Trophoblast cell (in vitro differentiated cells and primary cell): ENCODE results near the gene NLGN3.

Experiments
- DNase-seq, 2 donors: peaks; one replicate each; pipeline ENCODE4 v3.0.0-alpha.2; 2016
- H2AFZ ChIP-seq: 2 replicates; pipeline ENCODE4 v1.6.1; 2013; ENCODE audit warnings: low read length, moderate library complexity, mild to moderate bottlenecking; ENCODE audit not compliant: insufficient read depth, poor library complexity
- H2AK5ac ChIP-seq: 2 replicates; pipeline ENCODE4 v1.6.1; 2013; ENCODE audit warnings: mild to moderate bottlenecking, low read length
- H2BK120ac ChIP-seq: 2 replicates; pipeline ENCODE4 v1.6.1; 2013; ENCODE audit warnings: low read length, mild to moderate bottlenecking, moderate library complexity; ENCODE audit not compliant: insufficient read depth, poor library complexity
- H2BK12ac ChIP-seq: 2 replicates; pipeline ENCODE4 v1.6.1; 2013; ENCODE audit warnings: mild to moderate bottlenecking, low read length, moderate library complexity
- H2BK5ac ChIP-seq: 2 replicates; pipeline ENCODE4 v1.6.1; 2013; ENCODE audit warnings: low read length, low read depth, moderate library complexity, mild to moderate bottlenecking; ENCODE audit not compliant: poor library complexity
- H3K14ac ChIP-seq: 2 replicates; pipeline ENCODE4 v1.6.1; 2013; ENCODE audit warnings: mild to moderate bottlenecking, low read length
- H3K18ac ChIP-seq: 2 replicates; pipeline ENCODE4 v1.6.1; 2013; ENCODE audit warnings: mild to moderate bottlenecking, low read length
- H3K23ac ChIP-seq: 2 replicates; pipeline ENCODE4 v1.6.1; 2013; ENCODE audit warnings: low read length
- H3K27ac ChIP-seq: 2 replicates; pipeline ENCODE4 v1.5.1; 2013; ENCODE audit warnings: low read depth, mild to moderate bottlenecking, inconsistent platforms, low read length, moderate library complexity
- H3K27me3 ChIP-seq: 2 replicates; pipeline ENCODE4 v1.6.1; 2013; ENCODE audit warnings: inconsistent platforms, mild to moderate bottlenecking, low read length, moderate library complexity; ENCODE audit not compliant: insufficient read depth
- H3K36me3 ChIP-seq, 2 experiments: 1 replicate in 1 of 2; 2 replicates in 1 of 2; pipeline ENCODE4 v1.6.1; 2013; ENCODE audit warnings: low read length in 2 of 2, mild to moderate bottlenecking in 2 of 2, moderate library complexity in 1 of 2; ENCODE audit not compliant: insufficient read depth in 2 of 2, control insufficient read depth in 1 of 2
- H3K4ac ChIP-seq: 2 replicates; pipeline ENCODE4 v1.6.1; 2013; ENCODE audit warnings: low read depth, mild to moderate bottlenecking, low read length, moderate library complexity
- H3K4me1 ChIP-seq, 2 experiments: 1 replicate in 1 of 2; 2 replicates in 1 of 2; pipeline ENCODE4 v1.6.1; 2013; ENCODE audit warnings: low read length in 2 of 2, mild to moderate bottlenecking in 2 of 2, moderate library complexity in 1 of 2; ENCODE audit not compliant: insufficient read depth in 2 of 2, control insufficient read depth in 1 of 2
- H3K4me2 ChIP-seq: 2 replicates; pipeline ENCODE4 v1.6.1; 2013; ENCODE audit warnings: inconsistent platforms, mild to moderate bottlenecking, low read length, moderate library complexity
- H3K4me3 ChIP-seq: 2 replicates; pipeline ENCODE4 v1.5.1; 2013; ENCODE audit warnings: mild to moderate bottlenecking, low read depth, low read length, inconsistent platforms
- H3K79me1 ChIP-seq: one replicate; pipeline ENCODE4 v1.6.1; 2013; ENCODE audit warnings: low read length
- H3K79me2 ChIP-seq: 2 replicates; pipeline ENCODE4 v1.6.1; 2013; ENCODE audit warnings: low read length, mild to moderate bottlenecking; ENCODE audit not compliant: control insufficient read depth, insufficient read depth, poor library complexity
- H3K9ac ChIP-seq: 2 replicates; pipeline ENCODE4 v1.6.1; 2013; ENCODE audit warnings: mild to moderate bottlenecking, low read length
- H3K9me3 ChIP-seq: 2 replicates; pipeline ENCODE4 v1.6.1; 2013; ENCODE audit warnings: low read depth, mild to moderate bottlenecking, control low read depth, inconsistent platforms, low read length; ENCODE audit not compliant: insufficient read depth
- H4K12ac ChIP-seq: 2 replicates; pipeline ENCODE4 v1.6.1; 2013; ENCODE audit warnings: low read depth, mild to moderate bottlenecking, low read length, moderate library complexity
- H4K8ac ChIP-seq: 2 replicates; pipeline ENCODE4 v1.6.1; 2013; ENCODE audit warnings: low read depth, mild to moderate bottlenecking, low read length, moderate library complexity
- H4K91ac ChIP-seq: one replicate; pipeline ENCODE4 v1.6.1; 2013; ENCODE audit warnings: low read depth, mild to moderate bottlenecking, low read length, moderate library complexity
- WGBS: extraction: QIAGEN DNeasy Blood & Tissue Kit; methylation state at CpG from one replicate; pipeline ENCODE4 v1.1.7; 2013; ENCODE audit warnings: missing lambda C conversion rate; ENCODE audit not compliant: insufficient read length, insufficient coverage; ENCODE audit errors: extremely low coverage; 5-methylcytosine and 5-hydroxymethylcytosine counted together

NLGN3 gene

DNA sequence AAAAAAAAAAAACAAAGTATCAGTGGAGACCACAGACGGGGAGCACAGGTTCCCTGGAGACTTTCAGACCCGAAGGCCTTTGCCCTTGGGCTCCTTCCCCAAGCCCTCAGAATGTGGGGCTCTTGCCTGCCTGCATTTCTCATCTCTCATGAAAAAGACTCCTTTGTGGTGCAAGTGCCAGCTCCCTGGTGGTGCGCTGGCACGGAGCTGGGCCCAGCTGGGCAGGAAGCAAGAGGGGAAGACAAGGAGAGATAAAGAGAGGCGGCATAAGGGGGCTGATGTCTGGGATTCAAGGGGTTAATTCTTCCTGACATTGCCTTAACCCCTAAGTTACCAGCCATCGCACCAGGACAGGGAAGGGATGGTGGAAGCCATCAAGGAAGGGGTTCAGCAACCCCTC is 21.8 kb downstream of the NLGN3 start:
- Histone ChIP-seq H3K14ac (no peak overlapping the region), H3K27me3 (no peaks in the 10 kb centered on the region), H3K9me3 (no peaks in the 10 kb centered on the region), H2BK12ac (no peak overlapping the region), H3K36me3 (no peaks in the 10 kb centered on the region), H2BK5ac (no peak overlapping the region), H3K23ac (no peak overlapping the region), H3K9ac (no peak overlapping the region), H3K4ac (no peak overlapping the region), H4K12ac (no peak overlapping the region), H3K79me1 (no peaks in the 10 kb centered on the region), H3K4me3 (no peak overlapping the region), H3K4me2 (no peak overlapping the region), H3K4me1 (no peaks in the 10 kb centered on the region), H3K79me2 (no peaks in the 10 kb centered on the region), H3K18ac (no peak overlapping the region), H2AK5ac (no peak overlapping the region), H4K8ac (no peak overlapping the region), H4K91ac (no peak overlapping the region), H2AFZ (no peak overlapping the region), H3K27ac (no peak overlapping the region), H2BK120ac (no peak overlapping the region)
- WGBS: no CpG with 5 or more reads among the region's 6 CpGs
- DNase-seq: no peak

DNA sequence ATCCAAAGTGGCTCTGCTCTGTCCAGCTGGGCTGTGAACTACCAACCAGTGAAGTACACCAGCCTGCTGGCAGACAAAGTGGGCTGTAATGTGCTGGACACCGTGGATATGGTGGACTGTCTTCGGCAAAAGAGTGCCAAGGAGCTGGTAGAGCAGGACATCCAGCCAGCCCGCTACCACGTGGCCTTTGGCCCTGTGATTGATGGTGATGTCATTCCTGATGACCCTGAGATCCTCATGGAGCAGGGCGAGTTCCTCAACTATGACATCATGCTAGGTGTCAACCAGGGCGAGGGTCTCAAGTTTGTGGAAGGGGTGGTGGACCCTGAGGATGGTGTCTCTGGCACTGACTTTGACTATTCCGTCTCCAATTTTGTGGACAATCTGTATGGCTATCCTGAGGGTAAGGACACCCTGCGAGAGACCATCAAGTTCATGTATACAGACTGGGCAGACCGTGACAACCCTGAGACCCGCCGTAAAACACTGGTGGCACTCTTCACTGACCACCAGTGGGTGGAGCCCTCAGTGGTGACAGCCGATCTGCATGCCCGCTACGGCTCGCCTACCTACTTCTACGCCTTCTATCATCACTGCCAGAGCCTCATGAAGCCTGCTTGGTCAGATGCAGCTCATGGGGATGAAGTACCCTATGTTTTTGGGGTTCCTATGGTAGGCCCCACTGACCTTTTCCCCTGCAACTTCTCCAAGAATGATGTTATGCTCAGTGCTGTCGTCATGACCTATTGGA is 22.6 kb downstream of the NLGN3 start:
- Histone ChIP-seq H3K23ac (no peak overlapping the region), H3K79me2 (no peaks in the 10 kb centered on the region), H3K4me3 (no peak overlapping the region), H4K91ac (no peak overlapping the region), H3K4me1 (no peaks in the 10 kb centered on the region), H3K4me2 (no peak overlapping the region), H3K27ac (no peak overlapping the region), H3K14ac (no peak overlapping the region), H3K9me3 (no peaks in the 10 kb centered on the region), H3K4ac (no peak overlapping the region), H3K79me1 (no peaks in the 10 kb centered on the region), H4K8ac (no peak overlapping the region), H3K9ac (no peak overlapping the region), H2BK120ac (no peak overlapping the region), H2BK5ac (no peak overlapping the region), H3K36me3 (no peaks in the 10 kb centered on the region), H3K18ac (no peak overlapping the region), H3K27me3 (no peaks in the 10 kb centered on the region), H4K12ac (no peak overlapping the region), H2AK5ac (no peak overlapping the region), H2AFZ (no peak overlapping the region), H2BK12ac (no peak overlapping the region)
- DNase-seq: no peak
- no CpG with 5 or more reads among the region's 17 CpGs for WGBS

DNA sequence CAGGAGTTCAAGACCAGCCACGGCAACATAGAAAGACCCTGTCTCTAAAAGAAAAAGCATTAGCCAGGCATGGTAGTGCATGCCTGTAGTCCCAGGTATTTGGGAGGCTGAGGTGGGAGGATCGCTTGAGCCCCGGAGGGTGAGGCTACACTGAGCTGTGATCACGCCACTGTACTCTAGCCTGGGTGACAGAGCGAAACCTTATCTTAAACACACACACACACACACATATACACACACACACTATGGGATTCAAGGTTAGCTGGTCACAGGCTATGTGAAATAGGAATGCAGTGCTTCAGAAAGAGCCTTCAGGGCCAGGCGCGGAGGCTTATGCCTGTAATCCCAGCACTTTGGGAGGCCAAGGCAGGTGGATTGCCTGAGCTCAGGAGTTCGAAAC is 23.5 kb downstream of the NLGN3 start:
- no peak overlapping the region for H2BK5ac ChIP-seq
- no peak overlapping the region for H2BK120ac ChIP-seq
- H3K14ac ChIP-seq: no peak overlapping the region
- H3K9ac ChIP-seq: no peak overlapping the region
- H3K23ac ChIP-seq: no peak overlapping the region
- no peak overlapping the region for H2BK12ac ChIP-seq
- DNase-seq: no peak
- no peak overlapping the region for H2AFZ ChIP-seq
- H4K8ac ChIP-seq: no peak overlapping the region
- WGBS: no CpG with 5 or more reads among the region's 8 CpGs
- no peak overlapping the region for H3K4me2 ChIP-seq
- H2AK5ac ChIP-seq: no peak overlapping the region
- H3K79me2 ChIP-seq: no peaks in the 10 kb centered on the region
- H3K4me1 ChIP-seq: peaks cover 0 to under 1% of the 10 kb centered on the region in 2 experiments
- H4K91ac ChIP-seq: no peak overlapping the region
- no peak overlapping the region for H3K4ac ChIP-seq
- no peaks in the 10 kb centered on the region for H3K79me1 ChIP-seq
- H3K9me3 ChIP-seq: no peaks in the 10 kb centered on the region
- H3K27ac ChIP-seq: no peak overlapping the region
- H3K36me3 ChIP-seq: no peaks in the 10 kb centered on the region
- no peak overlapping the region for H3K4me3 ChIP-seq
- no peak overlapping the region for H3K18ac ChIP-seq
- H3K27me3 ChIP-seq: no peaks in the 10 kb centered on the region
- H4K12ac ChIP-seq: no peak overlapping the region

DNA sequence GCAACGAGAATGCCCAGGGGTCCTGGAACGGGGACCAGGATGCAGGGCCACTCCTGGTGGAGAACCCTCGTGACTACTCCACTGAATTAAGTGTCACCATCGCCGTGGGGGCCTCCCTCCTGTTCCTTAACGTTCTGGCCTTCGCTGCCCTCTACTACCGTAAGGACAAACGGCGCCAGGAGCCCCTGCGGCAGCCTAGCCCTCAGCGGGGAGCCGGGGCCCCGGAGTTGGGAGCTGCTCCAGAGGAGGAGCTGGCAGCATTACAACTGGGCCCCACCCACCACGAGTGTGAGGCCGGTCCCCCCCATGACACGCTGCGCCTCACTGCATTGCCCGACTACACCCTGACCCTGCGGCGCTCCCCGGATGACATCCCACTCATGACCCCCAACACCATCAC is 24.9 kb downstream of the NLGN3 start:
- Histone ChIP-seq H3K9me3 (no peaks in the 10 kb centered on the region), H3K4ac (no peak overlapping the region), H3K14ac (no peak overlapping the region), H3K79me1 (no peaks in the 10 kb centered on the region), H3K18ac (no peak overlapping the region), H4K91ac (no peak overlapping the region), H2AFZ (no peak overlapping the region), H3K27me3 (no peaks in the 10 kb centered on the region), H3K4me1 (peaks cover 0 to 2% of the 10 kb centered on the region in 2 experiments), H3K23ac (no peak overlapping the region), H3K9ac (no peak overlapping the region), H2BK5ac (no peak overlapping the region), H3K79me2 (no peaks in the 10 kb centered on the region), H2BK120ac (no peak overlapping the region), H3K36me3 (no peaks in the 10 kb centered on the region), H4K8ac (no peak overlapping the region), H2AK5ac (no peak overlapping the region), H4K12ac (no peak overlapping the region), H3K27ac (no peak overlapping the region), H3K4me2 (no peak overlapping the region), H2BK12ac (no peak overlapping the region), H3K4me3 (no peak overlapping the region)
- no CpG with 5 or more reads among the region's 22 CpGs for WGBS
- no peak for DNase-seq
